Endothelial cell of umbilical vein (primary cell): ENCODE measurements around the gene RNPEPL1. TPM values are rescaled to one million over a fixed set of nuclear protein-coding genes. Genes with fewer than 3 reads are reported as not detected.

Experiments used
- BruUV-seq: library from RNA; stranded (reverse); fragments of 400-500 nt; replicated peaks from 2 replicates; lab custom pipeline; 2021; lab: Mats Ljungman, UMichigan
- CTCF ChIA-PET: fragments of 300-600, 350-600 bp; sonication (Branson Sonifier 250); formaldehyde crosslinking; loops from one replicate; lab custom pipeline; 2021; ENCODE audit warnings: antibody characterized with exemption, inconsistent platforms; lab: Charles Lee
- POLR2A ChIA-PET: fragments of 300-600, 350-600 bp; sonication (Branson Sonifier 250); formaldehyde crosslinking; loops from one replicate; lab custom pipeline; 2021; ENCODE audit warnings: antibody characterized with exemption, inconsistent platforms; lab: Charles Lee
- DNase-seq: peaks from one replicate; pipeline ENCODE4 v3.0.0-alpha.2; 2011; ENCODE audit warnings: low read depth, low spot score
- FAIRE-seq: peaks from 2 replicates; lab custom pipeline; 2011; peaks lifted over from hg19 to GRCh38; lab: Jason Lieb, UNC
- H2AFZ ChIP-seq: 2 replicates; pipeline ENCODE4 v1.6.0; 2012; ENCODE audit warnings: low read depth, low read length, control low read depth, inconsistent platforms
- H3K27ac ChIP-seq: 2 replicates; pipeline ENCODE4 v1.5.1; 2011; ENCODE audit warnings: low read depth, mild to moderate bottlenecking, control low read depth, low read length, moderate library complexity; ENCODE audit not compliant: insufficient read depth
- H3K27me3 ChIP-seq, 2 experiments: 2 replicates each; pipeline versions ENCODE4 v1.6.0 to v1.6.1; 2011; ENCODE audit warnings: low read length in 2 of 2, mixed read lengths in 1 of 2; ENCODE audit not compliant: control insufficient read depth in 2 of 2, insufficient read depth in 2 of 2
- H3K36me3 ChIP-seq, 2 experiments: 2 replicates in 1 of 2; 3 replicates in 1 of 2; pipeline ENCODE4 v1.5.1; 2011; ENCODE audit warnings: low read length in 2 of 2, mild to moderate bottlenecking in 1 of 2, moderate library complexity in 1 of 2; ENCODE audit not compliant: control insufficient read depth in 2 of 2, insufficient read depth in 2 of 2; ENCODE audit errors: extremely low read depth in 1 of 2
- H3K4me1 ChIP-seq: 3 replicates; pipeline ENCODE4 v1.5.1; 2011; ENCODE audit warnings: mild to moderate bottlenecking, low read length; ENCODE audit not compliant: control insufficient read depth, insufficient read depth; ENCODE audit errors: extremely low read depth
- H3K4me2 ChIP-seq: 2 replicates; pipeline ENCODE4 v1.6.1; 2011; ENCODE audit warnings: low read length, control low read depth, mixed read lengths; ENCODE audit not compliant: insufficient read depth
- H3K4me3 ChIP-seq, 3 experiments: fragments of 200-600 bp in 1 of 3; sonication (generic), shearing (Covaris generic) in 1 of 3; replicated peaks in 1 of 3; 2 replicates each; pipeline ENCODE4 v1.5.1; 2011 to 2016; ENCODE audit warnings: control low read depth in 3 of 3, low read length in 3 of 3, mild to moderate bottlenecking in 2 of 3, inconsistent platforms in 1 of 3, low read depth in 1 of 3, moderate library complexity in 1 of 3; ENCODE audit not compliant: insufficient read depth in 1 of 3
- H3K79me2 ChIP-seq: 2 replicates; pipeline ENCODE4 v1.6.0; 2012; ENCODE audit warnings: low read length, inconsistent platforms; ENCODE audit not compliant: control insufficient read depth, insufficient read depth
- H3K9ac ChIP-seq: replicated peaks from 2 replicates; pipeline ENCODE3; 2011; ENCODE audit warnings: low read length, control low read depth; ENCODE audit not compliant: insufficient read depth; ENCODE audit errors: extremely low read depth
- H3K9me1 ChIP-seq: replicated peaks from 3 replicates; pipeline ENCODE4 v1.6.0; 2011; ENCODE audit warnings: mild to moderate bottlenecking, low read length; ENCODE audit not compliant: control insufficient read depth, insufficient read depth; ENCODE audit errors: extremely low read depth
- H3K9me3 ChIP-seq: replicated peaks from 2 replicates; pipeline ENCODE4 v1.5.1; 2012; ENCODE audit warnings: low read length, inconsistent platforms; ENCODE audit not compliant: control insufficient read depth, insufficient read depth
- H4K20me1 ChIP-seq: replicated peaks from 2 replicates; pipeline ENCODE3; 2011; ENCODE audit warnings: mild to moderate bottlenecking, low read length; ENCODE audit not compliant: control insufficient read depth, insufficient read depth; ENCODE audit errors: extremely low read depth
- EZH2 ChIP-seq: IDR thresholded peaks from 2 replicates; pipeline ENCODE4 v1.6.1; 2012; ENCODE audit warnings: borderline replicate concordance, low read depth, mild to moderate bottlenecking, moderate library complexity, low read length, inconsistent platforms; ENCODE audit not compliant: severe bottlenecking
- FOS ChIP-seq: IDR thresholded peaks from 2 replicates; pipeline ENCODE4 v1.6.1; 2011; ENCODE audit warnings: mild to moderate bottlenecking, low read length, moderate library complexity, borderline replicate concordance; ENCODE audit not compliant: insufficient read depth
- GATA2 ChIP-seq: IDR thresholded peaks from 2 replicates; pipeline ENCODE4 v1.7.0; 2011; ENCODE audit warnings: low read depth, mild to moderate bottlenecking, moderate library complexity, mixed read lengths, low read length; ENCODE audit not compliant: insufficient read length, insufficient read depth
- JUN ChIP-seq: IDR thresholded peaks from 2 replicates; pipeline ENCODE4 v1.6.1; 2011; ENCODE audit warnings: borderline replicate concordance, low read depth; ENCODE audit not compliant: insufficient read length, insufficient read depth
- MAX ChIP-seq: IDR thresholded peaks from 2 replicates; pipeline ENCODE4 v1.6.1; 2011; ENCODE audit not compliant: insufficient read depth, insufficient read length
- MYC ChIP-seq: IDR thresholded peaks from one replicate; pipeline ENCODE4 v1.6.1; 2011; ENCODE audit warnings: mild to moderate bottlenecking, low read depth, low read length
- POLR2A ChIP-seq: IDR thresholded peaks from 2 replicates; pipeline ENCODE4 v1.6.1; 2012; ENCODE audit warnings: low read depth, mild to moderate bottlenecking, control low read depth, low read length
- POLR2AphosphoS5 ChIP-seq: IDR thresholded peaks from 2 replicates; pipeline ENCODE4 v1.6.1; 2012; ENCODE audit warnings: low read depth, mild to moderate bottlenecking, control low read depth, low read length, moderate library complexity; ENCODE audit not compliant: insufficient read depth
- dilution Hi-C: fragments of 300-500 bp; cut with MboI; formaldehyde crosslinking; loops from one replicate; pipeline ENCODE4 v1.15.0; 2019; ENCODE audit warnings: low sequenced_read_pairs; ENCODE audit not compliant: extremely low pct_ligation_motif_present
- intact Hi-C: fragments of 100-400 bp; cut with micrococcal nuclease; formaldehyde crosslinking; loops from one replicate; pipeline ENCODE4 v1.10.0; 2022
- polyA plus RNA-seq, 4 experiments: library from polyadenylated mRNA; depleted of rRNA in 3 of 4; stranded (reverse) in 3 of 4; unstranded in 1 of 4; fragments of >200 nt; gene quantifications; 2 replicates each; pipeline versions ENCODE4 v1.2.1 to v1.2.3, GENCODE V29; 2011 to 2012; ENCODE audit warnings: missing spikeins in 1 of 4
- total RNA-seq: library from RNA; stranded (reverse); gene quantifications from 2 replicates; pipeline ENCODE4 v1.2.3, GENCODE V29; 2021
- TF ChIP-seq, protein P1 (sequence below), 2 donors: IDR thresholded peaks; 1 replicate in 1 of 2; 2 replicates in 1 of 2; pipeline ENCODE4 v1.5.1; 2011; ENCODE audit warnings: low read length in 2 of 2, mild to moderate bottlenecking in 2 of 2, moderate library complexity in 2 of 2, control low read depth in 1 of 2, inconsistent platforms in 1 of 2, low read depth in 1 of 2; ENCODE audit not compliant: insufficient read depth in 1 of 2; ENCODE audit errors: extremely low read depth in 1 of 2

The RNPEPL1 gene
- total and polyA plus RNA-seq, 2 donors (not counting 3 experiments of a cell fraction or from before 2014, with no cell fraction given), result 35.8 to 67.1 TPM

- intact Hi-C loops (no loop called here), dilution Hi-C loops (no loop called here)
- Histone ChIP-seq H3K9me3 (peaks cover 5% of the 10 kb centered on the region), H3K4me2 (no peak overlapping the region), H2AFZ (no peak overlapping the region), H3K9ac (no peak overlapping the region), H3K79me2 (no peaks in the 10 kb centered on the region), H3K27me3 (no peaks in the 10 kb centered on the region), H3K4me1 (no peaks in the 10 kb centered on the region), H3K36me3 (peaks cover 0 to 2% of the 10 kb centered on the region in 2 experiments), H4K20me1 (no peaks in the 10 kb centered on the region), H3K4me3 (no peak overlapping the region), H3K9me1 (no peaks in the 10 kb centered on the region), H3K27ac (no peak overlapping the region)
- POLR2A ChIA-PET, result no interaction called here
- DNase-seq (no peak), FAIRE-seq (no peak)
- TF ChIP-seq FOS, result no peak
- no peak for TF ChIP-seq POLR2AphosphoS5
- TF ChIP-seq MYC, result no peak
- TF ChIP-seq MAX, result no peak
- no peak for TF ChIP-seq POLR2A
- no peak for TF ChIP-seq GATA2
- no peak for TF ChIP-seq JUN
- no peak for TF ChIP-seq EZH2
- TF ChIP-seq, protein P1, sequence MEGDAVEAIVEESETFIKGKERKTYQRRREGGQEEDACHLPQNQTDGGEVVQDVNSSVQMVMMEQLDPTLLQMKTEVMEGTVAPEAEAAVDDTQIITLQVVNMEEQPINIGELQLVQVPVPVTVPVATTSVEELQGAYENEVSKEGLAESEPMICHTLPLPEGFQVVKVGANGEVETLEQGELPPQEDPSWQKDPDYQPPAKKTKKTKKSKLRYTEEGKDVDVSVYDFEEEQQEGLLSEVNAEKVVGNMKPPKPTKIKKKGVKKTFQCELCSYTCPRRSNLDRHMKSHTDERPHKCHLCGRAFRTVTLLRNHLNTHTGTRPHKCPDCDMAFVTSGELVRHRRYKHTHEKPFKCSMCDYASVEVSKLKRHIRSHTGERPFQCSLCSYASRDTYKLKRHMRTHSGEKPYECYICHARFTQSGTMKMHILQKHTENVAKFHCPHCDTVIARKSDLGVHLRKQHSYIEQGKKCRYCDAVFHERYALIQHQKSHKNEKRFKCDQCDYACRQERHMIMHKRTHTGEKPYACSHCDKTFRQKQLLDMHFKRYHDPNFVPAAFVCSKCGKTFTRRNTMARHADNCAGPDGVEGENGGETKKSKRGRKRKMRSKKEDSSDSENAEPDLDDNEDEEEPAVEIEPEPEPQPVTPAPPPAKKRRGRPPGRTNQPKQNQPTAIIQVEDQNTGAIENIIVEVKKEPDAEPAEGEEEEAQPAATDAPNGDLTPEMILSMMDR (IDR thresholded peaks at IDR 0.05; ENCODE audit: extremely low read depth in 1 of 2, insufficient read depth in 1 of 2, low read depth in 1 of 2, low read length in 2 of 2), result no peak
- CTCF ChIA-PET, result no interaction called here
- no TSS peak for BruUV-seq
Observed at GRCh38 chr2:240525802-240526201, 42.5 kb upstream of the RNPEPL1 start.
